ENCODE measurements around the gene SLC7A10. TPM values are rescaled to one million over a fixed set of nuclear protein-coding genes. Genes with fewer than 3 reads are reported as not detected.

The SLC7A10 gene
- polyA plus RNA-seq, 1 of the 3 experiments (the other 2 are of a cell fraction) = 0.02 TPM

DNA sequence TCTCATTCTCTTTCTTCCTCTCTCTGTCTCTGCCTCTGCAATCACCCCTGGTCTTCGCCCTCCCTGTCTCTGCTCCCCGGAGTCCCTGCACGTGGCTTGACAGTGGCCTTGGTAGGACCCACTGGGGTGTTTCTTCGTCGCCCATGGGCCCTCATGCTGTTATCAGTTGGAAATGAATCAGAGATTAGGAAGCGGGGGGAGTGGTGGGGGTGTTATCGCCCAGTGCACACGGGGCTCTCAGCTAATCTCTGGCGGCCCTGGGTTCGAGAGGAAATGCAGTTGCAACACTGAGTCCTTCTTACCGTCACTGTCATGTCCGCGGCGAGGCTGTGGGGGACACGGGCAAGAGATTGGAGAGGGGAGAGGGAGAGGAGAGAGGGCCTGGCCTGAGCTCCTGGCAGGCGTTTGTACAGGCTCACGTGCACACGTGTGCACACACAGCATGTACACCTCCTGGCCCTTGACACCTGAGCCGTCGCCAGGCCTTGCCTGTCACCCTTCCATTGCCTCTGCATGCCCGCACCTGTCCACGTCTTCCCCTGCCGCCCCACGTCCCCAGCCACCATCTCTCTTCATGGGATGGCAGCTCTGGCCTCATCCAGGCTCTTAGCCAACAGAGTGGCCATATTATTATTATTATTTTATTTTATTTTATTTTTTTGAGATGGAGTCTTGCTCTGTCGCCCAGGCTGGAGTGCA, 37.8 kb upstream of the SLC7A10 start:
- DNase-seq = no peak
- no peaks in the 10 kb centered on the region for H3K79me2 ChIP-seq (ENCODE audit: insufficient read depth)
- no peaks in the 10 kb centered on the region for H4K20me1 ChIP-seq (ENCODE audit: insufficient read depth)
- H3K4me1 ChIP-seq (ENCODE audit: control insufficient read depth in 1 of 2, insufficient read depth in 2 of 2, low read depth in 1 of 2, low read length in 1 of 2) = peaks cover 0 to 12% of the 10 kb centered on the region in 2 experiments; a peak in 1 of 4 replicates
- WGBS (ENCODE audit: low lambda C conversion rate) = 71% methylated on average over 23 of the region's 25 CpGs
- ChIA-PET POLR2A (no interaction called here), CTCF (interaction anchor here (1.2 kb wide), 1 partner anchor 508 kb away, joined by 3 read pairs; no protein-coding TSS in a partner anchor)
- no peaks in the 10 kb centered on the region for H3K36me3 ChIP-seq (replicated peaks in 1 of 2; ENCODE audit: control insufficient read depth in 1 of 2, insufficient read depth in 2 of 2, low read length in 1 of 2)
- H3K27ac ChIP-seq (ENCODE audit: low read depth in 2 of 2, low read length in 1 of 2) = no peak overlapping the region
- no peak overlapping the region for H3K4me3 ChIP-seq (ENCODE audit: low read depth in 2 of 2, low read length in 1 of 2)
- H3K4me2 ChIP-seq = no peak overlapping the region
- H3K9ac ChIP-seq = no peak overlapping the region
- no peaks in the 10 kb centered on the region for H3F3A ChIP-seq (replicated peaks; ENCODE audit: insufficient read depth)
- H3K27me3 ChIP-seq (ENCODE audit: insufficient read depth) = no peaks in the 10 kb centered on the region
- TF ChIP-seq, protein P1, sequence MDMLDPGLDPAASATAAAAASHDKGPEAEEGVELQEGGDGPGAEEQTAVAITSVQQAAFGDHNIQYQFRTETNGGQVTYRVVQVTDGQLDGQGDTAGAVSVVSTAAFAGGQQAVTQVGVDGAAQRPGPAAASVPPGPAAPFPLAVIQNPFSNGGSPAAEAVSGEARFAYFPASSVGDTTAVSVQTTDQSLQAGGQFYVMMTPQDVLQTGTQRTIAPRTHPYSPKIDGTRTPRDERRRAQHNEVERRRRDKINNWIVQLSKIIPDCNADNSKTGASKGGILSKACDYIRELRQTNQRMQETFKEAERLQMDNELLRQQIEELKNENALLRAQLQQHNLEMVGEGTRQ (IDR thresholded peaks at IDR 0.05; ENCODE audit: borderline replicate concordance, low read depth, low read length) = no peak
- TF ChIP-seq TEAD4 (IDR thresholded peaks at IDR 0.05; ENCODE audit: borderline replicate concordance, insufficient read depth) = no peak
- no peaks in the 10 kb centered on the region for H3K9me3 ChIP-seq
- no peak overlapping the region for H2AFZ ChIP-seq (ENCODE audit: low read depth)
- no peaks in the 10 kb centered on the region for H3K9me2 ChIP-seq

DNA sequence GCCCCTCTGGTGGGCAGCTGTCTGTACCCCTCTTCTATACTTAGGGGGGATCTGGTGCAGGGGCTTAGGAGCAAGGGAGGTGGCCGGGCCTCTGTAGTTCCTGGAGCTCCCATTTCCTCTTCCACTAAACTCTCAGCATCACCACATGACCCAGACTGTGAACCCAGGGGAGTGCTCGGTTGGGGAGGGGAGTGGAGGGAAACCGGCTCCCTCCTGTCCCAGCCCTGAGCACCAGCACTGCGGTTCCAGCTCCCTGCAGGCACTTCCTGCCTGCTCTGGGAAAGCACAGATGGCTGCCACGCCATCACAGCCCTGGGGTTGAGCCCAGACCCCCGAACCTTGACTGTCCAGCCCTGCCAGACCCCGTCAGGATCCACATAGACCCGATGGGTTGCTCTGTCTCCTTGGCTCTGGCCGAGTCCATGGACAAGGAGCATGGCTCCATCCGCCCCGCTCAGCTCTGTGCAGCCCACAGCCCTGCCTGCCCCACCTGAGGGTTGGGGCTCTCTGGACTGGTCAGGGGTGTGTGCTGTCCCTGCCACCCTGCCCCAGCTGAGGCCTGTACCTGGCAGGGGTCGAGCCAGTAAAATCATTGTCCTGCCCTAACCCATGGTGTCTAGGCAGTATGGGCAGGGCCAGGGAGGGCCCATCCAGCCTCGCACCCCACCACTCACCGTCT, 36.0 kb upstream of the SLC7A10 start:
- POLR2A ChIA-PET = interaction anchor here (0.8 kb wide), 1 partner anchor 41 kb away, joined by 3 read pairs; the partner anchor contains the start of gene CEBPA
- WGBS (ENCODE audit: low lambda C conversion rate) = 55% methylated on average over 8 of the region's 14 CpGs

More for the DNA sequence above, 36.0 kb upstream of the SLC7A10 start:
- Histone ChIP-seq H3K27ac (ENCODE audit: low read depth in 2 of 2, low read length in 1 of 2) (no peak overlapping the region), H3K4me1 (ENCODE audit: control insufficient read depth in 1 of 2, insufficient read depth in 2 of 2, low read depth in 1 of 2, low read length in 1 of 2) (peaks cover 0 to 12% of the 10 kb centered on the region in 2 experiments; a peak in 1 of 4 replicates), H3F3A (replicated peaks; ENCODE audit: insufficient read depth) (no peaks in the 10 kb centered on the region), H3K79me2 (ENCODE audit: insufficient read depth) (no peaks in the 10 kb centered on the region), H3K4me2 (no peak overlapping the region), H4K20me1 (ENCODE audit: insufficient read depth) (no peaks in the 10 kb centered on the region), H3K9ac (no peak overlapping the region), H3K27me3 (ENCODE audit: insufficient read depth) (no peaks in the 10 kb centered on the region), H3K9me3 (no peaks in the 10 kb centered on the region), H3K4me3 (ENCODE audit: low read depth in 2 of 2, low read length in 1 of 2) (no peak overlapping the region), H2AFZ (ENCODE audit: low read depth) (no peak overlapping the region), H3K36me3 (replicated peaks in 1 of 2; ENCODE audit: control insufficient read depth in 1 of 2, insufficient read depth in 2 of 2, low read length in 1 of 2) (no peaks in the 10 kb centered on the region), H3K9me2 (no peaks in the 10 kb centered on the region)
- TF ChIP-seq EP300 (IDR thresholded peaks at IDR 0.05; ENCODE audit: borderline replicate concordance in 1 of 2, low read depth in 1 of 2, low read length in 1 of 2) (no peak), MEF2A (IDR thresholded peaks at IDR 0.05; ENCODE audit: borderline replicate concordance, low read depth) (no peak), FOXJ3 (CRISPR knock-in tag; IDR thresholded peaks at IDR 0.05) (no peak), JUND (IDR thresholded peaks at IDR 0.05) (no peak), FOXM1 (IDR thresholded peaks at IDR 0.05; ENCODE audit: low read depth) (no peak), RXRA (IDR thresholded peaks at IDR 0.05; ENCODE audit: borderline replicate concordance, low read depth) (no peak)
- TF ChIP-seq, protein P2, sequence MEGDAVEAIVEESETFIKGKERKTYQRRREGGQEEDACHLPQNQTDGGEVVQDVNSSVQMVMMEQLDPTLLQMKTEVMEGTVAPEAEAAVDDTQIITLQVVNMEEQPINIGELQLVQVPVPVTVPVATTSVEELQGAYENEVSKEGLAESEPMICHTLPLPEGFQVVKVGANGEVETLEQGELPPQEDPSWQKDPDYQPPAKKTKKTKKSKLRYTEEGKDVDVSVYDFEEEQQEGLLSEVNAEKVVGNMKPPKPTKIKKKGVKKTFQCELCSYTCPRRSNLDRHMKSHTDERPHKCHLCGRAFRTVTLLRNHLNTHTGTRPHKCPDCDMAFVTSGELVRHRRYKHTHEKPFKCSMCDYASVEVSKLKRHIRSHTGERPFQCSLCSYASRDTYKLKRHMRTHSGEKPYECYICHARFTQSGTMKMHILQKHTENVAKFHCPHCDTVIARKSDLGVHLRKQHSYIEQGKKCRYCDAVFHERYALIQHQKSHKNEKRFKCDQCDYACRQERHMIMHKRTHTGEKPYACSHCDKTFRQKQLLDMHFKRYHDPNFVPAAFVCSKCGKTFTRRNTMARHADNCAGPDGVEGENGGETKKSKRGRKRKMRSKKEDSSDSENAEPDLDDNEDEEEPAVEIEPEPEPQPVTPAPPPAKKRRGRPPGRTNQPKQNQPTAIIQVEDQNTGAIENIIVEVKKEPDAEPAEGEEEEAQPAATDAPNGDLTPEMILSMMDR (IDR thresholded peaks at IDR 0.05) = no peak
- CTCF ChIA-PET = interaction anchor here (0.9 to 2.1 kb wide), 3 partner anchors 20 to 145 kb away, joined by 4 to 12 read pairs (median 5); no protein-coding TSS in a partner anchor
- DNase-seq = peak; percentile 68

All from SK-N-SH (cell line).